ENCODE results near the gene THRAP3. TPM values are rescaled to one million over a fixed set of nuclear protein-coding genes. Genes with fewer than 3 reads are reported as not detected.
A peak's percentile ranks its signal among the peaks of the same experiment; 100 is the strongest.

THRAP3 gene
- total RNA-seq, 1 experiment from 2014 or later = 87.7 TPM

GRCh38 chr1:36297062-36297461 is 72.8 kb downstream of the THRAP3 start:
- no peak for DNase-seq (ENCODE audit: low read depth)

GRCh38 chr1:36298640-36299039 is 74.4 kb downstream of the THRAP3 start:
- no peak for DNase-seq (ENCODE audit: low read depth)

GRCh38 chr1:36300526-36300925 is 76.3 kb downstream of the THRAP3 start:
- no peak for DNase-seq (ENCODE audit: low read depth)

DNA sequence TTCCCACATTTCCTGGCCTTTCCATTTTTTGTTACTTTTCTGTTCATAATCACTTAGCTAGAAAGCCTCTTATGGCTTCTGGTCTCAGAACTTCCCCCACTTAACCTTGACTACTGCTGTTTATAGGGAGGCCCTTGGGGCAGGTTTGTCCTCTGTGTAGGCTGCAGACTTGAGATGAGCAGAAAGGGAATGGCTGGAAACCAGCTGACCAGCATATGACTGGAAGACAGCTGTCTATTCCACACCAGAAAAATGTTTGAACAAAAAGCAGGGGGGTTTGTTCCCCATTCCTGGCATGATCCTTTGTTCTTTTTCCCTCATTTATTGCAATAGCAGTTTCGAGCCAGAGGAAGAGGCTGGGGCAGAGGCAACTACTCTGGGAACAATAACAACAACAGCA is 77.0 kb downstream of the THRAP3 start:
- DNase-seq (ENCODE audit: low read depth) = peak; percentile 47

GRCh38 chr1:36303244-36303643 is 79.0 kb downstream of the THRAP3 start:
- DNase-seq (ENCODE audit: low read depth) = no peak

GRCh38 chr1:36303650-36304360 is 79.6 kb downstream of the THRAP3 start:
- DNase-seq (ENCODE audit: low read depth) = no peak

DNA sequence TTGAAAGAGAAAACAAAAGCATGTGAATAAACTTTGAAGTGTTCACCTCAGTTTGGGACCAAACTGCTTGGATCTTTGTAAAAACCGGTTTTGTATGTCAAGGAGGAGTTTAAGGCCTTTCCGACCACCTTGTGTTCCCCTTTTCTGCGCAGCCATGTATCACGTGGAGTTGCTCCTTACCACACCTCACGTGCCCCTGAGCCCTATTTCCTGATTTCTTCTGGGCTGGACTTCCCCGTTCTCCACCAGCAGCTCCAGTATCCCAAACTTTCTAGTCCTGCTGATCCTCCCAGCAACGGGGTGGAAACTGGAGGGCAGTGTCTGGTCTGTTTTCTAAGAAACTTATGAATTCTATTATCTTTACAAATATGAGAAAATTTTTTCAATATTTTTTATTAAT is 80.3 kb downstream of the THRAP3 start:
- no peak for DNase-seq (ENCODE audit: low read depth)

DNA sequence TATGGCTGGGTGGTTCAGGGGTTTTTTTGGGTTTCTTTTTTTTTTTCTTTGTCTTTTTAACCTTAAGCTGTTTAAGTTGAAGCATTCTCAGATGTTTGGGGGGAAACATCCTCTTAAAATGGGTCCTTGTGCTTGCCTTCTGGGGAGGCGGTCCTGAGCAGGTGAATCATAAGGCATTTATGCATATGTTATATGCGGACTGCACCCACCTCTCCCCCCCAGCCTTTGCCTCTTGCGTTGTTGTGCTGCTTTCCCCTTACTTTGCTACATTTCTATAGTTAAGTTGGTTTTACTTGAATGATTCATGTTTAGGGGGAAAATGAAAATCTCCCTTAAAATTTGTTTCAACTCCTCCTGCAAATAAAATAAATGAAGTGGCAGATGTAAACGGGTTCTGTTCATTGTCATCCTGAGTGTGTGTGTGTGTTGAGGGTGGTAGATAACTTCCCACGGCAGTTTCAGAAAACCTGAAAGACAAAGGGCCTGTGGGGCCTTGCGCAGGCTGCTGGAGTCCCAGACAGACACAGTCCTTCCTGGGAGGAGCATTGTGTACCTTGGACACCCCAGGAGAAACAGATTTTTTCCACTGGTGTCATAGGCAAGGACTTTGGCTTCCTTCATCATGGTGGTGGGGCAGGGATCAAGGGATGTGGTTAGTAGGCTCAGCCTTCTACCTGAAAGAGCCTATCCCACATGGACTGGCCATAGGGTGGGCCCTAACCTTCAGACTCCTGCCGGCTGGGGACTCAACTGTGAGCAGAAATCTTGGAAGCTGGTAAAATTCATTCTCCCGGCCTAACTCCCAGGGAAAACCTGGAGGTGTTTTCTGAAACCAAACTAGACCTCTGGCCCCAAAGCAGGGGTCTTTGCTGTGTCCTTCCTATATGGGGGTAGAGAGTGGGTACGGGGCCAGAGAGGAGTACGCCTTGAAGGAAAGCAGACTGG is 81.0 kb downstream of the THRAP3 start:
- no peak for DNase-seq (ENCODE audit: low read depth)

- DNase-seq (ENCODE audit: low read depth) = no peak
Measured at GRCh38 chr1:36305915-36306209, 81.6 kb downstream of the THRAP3 start.

DNA sequence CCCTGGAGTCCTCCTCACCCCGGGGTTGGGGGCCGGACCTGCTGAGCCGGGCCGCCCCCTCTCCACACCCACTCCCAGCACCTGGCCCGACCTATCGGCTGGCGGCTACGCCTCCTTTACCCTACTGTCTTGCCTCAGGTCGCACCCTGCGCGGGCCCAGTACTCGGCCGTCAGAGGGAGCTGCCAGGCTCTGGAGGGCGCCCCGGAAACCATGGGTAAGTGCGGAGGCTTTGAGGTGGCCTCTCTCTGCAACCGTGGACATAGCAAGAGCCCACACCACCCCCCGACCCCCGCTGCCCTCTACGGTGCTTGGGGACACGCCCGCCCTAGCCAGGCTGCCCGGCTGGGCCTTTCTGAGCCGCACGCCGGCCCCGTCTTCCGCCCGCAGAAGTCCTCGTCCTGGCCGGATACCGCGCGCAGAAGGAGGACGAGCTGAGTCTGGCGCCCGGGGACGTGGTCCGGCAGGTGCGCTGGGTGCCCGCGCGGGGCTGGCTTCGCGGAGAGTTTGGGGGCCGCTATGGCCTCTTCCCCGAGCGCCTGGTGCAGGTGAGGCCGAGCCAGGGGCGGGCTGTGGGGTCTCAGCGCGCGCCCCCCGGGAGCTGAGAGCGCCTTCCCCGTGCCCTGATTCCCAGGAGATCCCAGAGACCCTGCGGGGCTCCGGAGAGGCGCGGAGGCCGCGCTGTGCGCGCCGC is 82.1 kb downstream of the THRAP3 start, which contains the start of gene SH3D21:
SH3D21 (plus strand) TSS at position 159 of the 692 bp plus-strand sequence; CDS start at position 212, 53 bp downstream.
- no peak for DNase-seq (ENCODE audit: low read depth)

DNA sequence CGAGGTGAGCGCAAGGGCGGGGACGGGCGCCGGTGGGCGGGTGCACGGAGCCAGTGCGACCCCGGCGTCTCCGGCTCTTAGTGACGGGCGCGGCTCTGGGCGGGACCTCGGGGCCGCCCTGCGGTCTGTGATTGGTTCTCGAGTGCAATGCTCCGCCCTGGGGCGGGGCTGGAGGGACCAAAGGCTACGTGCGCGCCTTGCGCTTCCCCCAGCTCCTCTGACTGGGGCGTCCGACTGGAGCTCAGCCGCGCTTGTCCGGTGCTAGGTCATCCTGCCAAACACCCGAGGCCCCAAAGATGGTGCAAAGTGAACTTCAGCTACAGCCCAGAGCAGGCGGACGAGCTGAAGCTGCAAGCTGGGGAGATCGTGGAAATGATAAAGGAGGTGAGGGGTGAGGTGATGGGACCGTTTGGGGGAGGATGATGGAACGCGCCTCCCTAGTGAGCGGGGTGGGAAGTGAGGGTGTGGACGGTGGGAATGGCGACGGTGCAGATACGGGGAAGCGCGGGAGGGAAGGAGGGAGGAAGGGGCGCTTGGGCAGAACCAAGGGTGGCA is 82.7 kb downstream of the THRAP3 start:
- peak; percentile 83 for DNase-seq (ENCODE audit: low read depth)

GRCh38 chr1:36307601-36308330 is 83.5 kb downstream of the THRAP3 start:
- no peak for DNase-seq (ENCODE audit: low read depth)

DNA sequence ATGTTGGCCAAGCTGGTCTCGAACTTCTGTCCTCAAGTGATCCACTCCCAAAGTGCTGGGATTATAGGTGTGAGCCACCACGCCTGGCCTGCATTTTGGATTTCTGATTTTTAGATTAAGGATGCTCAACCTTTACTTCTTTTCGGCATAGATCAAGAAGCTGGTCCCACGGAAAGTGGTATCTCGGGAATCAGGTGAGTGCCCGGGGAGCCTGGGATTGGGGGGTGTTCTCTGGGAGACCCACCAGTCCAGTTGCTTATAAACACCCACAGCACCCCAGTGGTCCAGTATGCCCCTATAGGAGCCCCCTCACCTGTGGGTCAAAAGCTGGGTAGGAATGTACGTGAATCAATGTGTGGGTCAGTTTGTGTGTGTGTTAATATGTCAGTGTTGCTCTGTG is 85.2 kb downstream of the THRAP3 start:
- DNase-seq (ENCODE audit: low read depth) = no peak

- DNase-seq (ENCODE audit: low read depth) = no peak
Measured at GRCh38 chr1:36320291-36320761, 96.1 kb downstream of the THRAP3 start.

- DNase-seq (ENCODE audit: low read depth) = no peak
Measured at GRCh38 chr1:36320767-36321118, 96.5 kb downstream of the THRAP3 start.

DNA sequence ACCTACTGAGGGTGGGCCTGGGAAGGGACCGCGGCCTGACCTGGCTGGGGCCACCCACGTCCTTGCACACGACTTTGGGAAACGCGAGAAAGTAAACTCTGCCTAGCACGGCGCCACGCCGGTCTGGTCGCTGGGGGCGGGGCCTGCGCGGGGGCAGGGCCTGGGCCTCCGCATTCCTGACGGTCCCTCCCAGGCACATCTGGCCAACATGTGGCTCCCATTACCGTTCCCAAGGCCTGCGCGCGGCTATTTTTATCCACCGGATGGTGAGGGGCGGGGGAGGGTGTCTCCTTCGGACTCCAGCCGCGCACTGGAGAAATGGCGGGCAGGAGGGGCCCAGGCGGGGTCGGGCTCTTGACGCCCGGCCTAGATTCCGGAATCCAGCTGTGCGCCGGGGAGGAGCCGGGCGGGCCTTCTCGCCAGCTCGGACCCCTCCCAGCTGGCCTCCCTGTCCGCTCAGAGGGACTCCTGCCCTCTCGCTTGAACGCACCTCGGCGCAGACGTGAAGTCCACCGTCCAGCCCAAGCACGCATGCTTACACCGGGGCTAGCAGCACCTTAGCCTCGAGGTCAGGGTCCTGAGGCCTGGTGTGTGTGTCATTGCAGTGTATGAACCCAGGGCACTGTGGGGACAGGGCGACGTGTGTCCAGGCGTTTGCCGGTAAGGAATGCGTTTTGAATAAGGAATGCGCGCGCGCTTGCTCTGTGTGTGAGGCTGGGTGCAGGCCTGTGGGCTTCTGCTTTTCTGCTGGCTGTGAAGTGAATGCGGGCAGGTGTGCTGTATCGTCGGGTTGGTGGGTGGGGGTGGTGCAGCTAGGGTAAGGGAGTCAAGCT is 97.1 kb downstream of the THRAP3 start:
- no peak for DNase-seq (ENCODE audit: low read depth)

DNA sequence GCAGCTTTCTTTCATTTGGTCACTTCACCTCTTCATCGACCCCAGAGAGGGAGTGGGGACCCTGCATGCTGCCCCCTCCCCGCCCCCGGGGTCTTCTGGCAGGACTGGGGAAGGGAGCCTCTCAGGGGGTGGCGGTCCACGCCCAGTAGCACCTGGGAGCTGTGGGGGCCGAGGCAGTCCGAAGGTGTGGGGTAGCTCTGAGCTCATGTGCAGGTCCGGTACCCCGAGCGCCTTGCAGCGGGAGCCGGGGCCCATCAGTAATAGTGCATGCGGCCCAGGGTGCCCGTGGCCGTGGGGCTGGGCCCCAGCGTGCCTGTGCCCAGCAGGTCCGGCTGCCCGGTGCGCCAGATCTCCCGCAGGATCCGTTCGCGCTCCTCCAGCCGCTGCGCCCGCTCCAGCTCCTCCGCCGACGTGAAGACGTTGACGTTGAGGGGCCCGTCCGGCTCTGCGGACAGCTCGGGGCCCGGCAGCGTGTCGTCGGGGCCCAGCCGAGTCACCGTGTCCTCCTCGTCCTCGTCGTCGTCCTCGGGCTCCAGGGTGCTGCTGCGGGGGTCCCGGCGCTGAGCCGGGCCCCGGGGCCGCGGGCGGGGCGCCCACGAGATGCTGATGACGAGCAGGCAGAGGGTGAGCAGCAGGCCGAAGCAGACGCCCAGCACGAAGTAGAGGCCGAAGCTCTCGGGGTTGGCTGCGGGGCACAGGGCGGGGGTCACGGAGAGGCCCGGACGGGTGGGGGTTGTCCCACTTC is 98.0 kb downstream of the THRAP3 start:
- no peak for DNase-seq (ENCODE audit: low read depth)

GRCh38 chr1:36322786-36323635 is 98.8 kb downstream of the THRAP3 start:
- DNase-seq (ENCODE audit: low read depth) = peak; percentile 42
